ACC112 (cell line): Measurements from ENCODE around the gene FXYD6.

ENCODE experiments used
- H2AFZ ChIP-seq: fragments of 200-600 bp; sonication (generic); one replicate; pipeline ENCODE4 v1.6.0; 2017; ENCODE audit warnings: antibody characterized with exemption, low read length; ENCODE audit not compliant: unreplicated experiment
- H3K27ac ChIP-seq: fragments of 200-600 bp; sonication (generic); 2 replicates; pipeline ENCODE4 v1.5.1; 2014; ENCODE audit warnings: low read depth, mild to moderate bottlenecking, antibody characterized with exemption, low read length, moderate library complexity
- H3K27me3 ChIP-seq: fragments of 200-600 bp; sonication (generic); 2 replicates; pipeline ENCODE4 v1.6.1; 2014; ENCODE audit warnings: mild to moderate bottlenecking, antibody characterized with exemption, low read length, moderate library complexity, mixed read lengths; ENCODE audit not compliant: insufficient read depth
- H3K36me3 ChIP-seq: fragments of 200-600 bp; sonication (generic); 2 replicates; pipeline ENCODE4 v1.6.1; 2016; ENCODE audit warnings: mild to moderate bottlenecking, antibody characterized with exemption, low read length, moderate library complexity, mixed read lengths; ENCODE audit not compliant: insufficient read depth
- H3K4me1 ChIP-seq: fragments of 200-600 bp; sonication (generic); one replicate; pipeline ENCODE4 v1.6.1; 2016; ENCODE audit warnings: low read length, mixed read lengths; ENCODE audit not compliant: insufficient read depth, unreplicated experiment, control insufficient read depth
- H3K4me3 ChIP-seq: fragments of 200-600 bp; sonication (generic); 2 replicates; pipeline ENCODE4 v1.5.1; 2014; ENCODE audit warnings: mild to moderate bottlenecking, low read depth, low read length
- H3K79me2 ChIP-seq: fragments of 200-600 bp; sonication (generic); one replicate; pipeline ENCODE4 v1.6.0; 2016; ENCODE audit warnings: low read length; ENCODE audit not compliant: control insufficient read depth, unreplicated experiment, insufficient read depth

The FXYD6 gene

GRCh38 chr11:117827521-117828511 is 48.6 kb downstream of the FXYD6 start:
- Histone ChIP-seq H3K79me2 (no peaks in the 10 kb centered on the region), H3K4me3 (no peak overlapping the region), H3K4me1 (peaks cover 23% of the 10 kb centered on the region), H3K36me3 (no peaks in the 10 kb centered on the region), H2AFZ (no peak overlapping the region), H3K27ac (no peak overlapping the region), H3K27me3 (peaks cover 20% of the 10 kb centered on the region)

GRCh38 chr11:117826832-117827231 is 49.6 kb downstream of the FXYD6 start:
- Histone ChIP-seq H3K27ac (no peak overlapping the region), H2AFZ (no peak overlapping the region), H3K27me3 (peaks cover 10% of the 10 kb centered on the region), H3K79me2 (no peaks in the 10 kb centered on the region), H3K4me3 (no peak overlapping the region), H3K4me1 (peaks cover 23% of the 10 kb centered on the region), H3K36me3 (no peaks in the 10 kb centered on the region)

DNA sequence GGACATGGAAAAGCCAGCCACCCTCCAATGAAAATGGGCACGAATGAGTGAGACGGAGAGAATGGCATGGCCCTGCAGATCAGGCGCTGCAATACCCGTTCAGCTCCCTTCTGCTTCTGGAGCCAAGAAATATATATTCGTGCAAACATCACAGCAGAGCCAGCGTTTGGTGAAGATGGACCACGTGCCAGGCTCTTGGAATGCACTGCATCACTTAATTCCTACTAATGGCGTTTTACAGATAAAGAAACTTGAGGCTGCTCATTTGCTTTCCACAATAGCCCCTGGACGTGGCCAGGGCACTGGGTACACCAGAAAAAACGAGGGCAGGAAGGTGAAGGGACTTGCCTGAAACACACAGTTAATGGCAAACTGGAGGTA is 50.3 kb downstream of the FXYD6 start:
- Histone ChIP-seq H3K4me3 (no peak overlapping the region), H3K27ac (no peak overlapping the region), H3K27me3 (peaks cover 5% of the 10 kb centered on the region), H3K79me2 (no peaks in the 10 kb centered on the region), H3K4me1 (peaks cover 23% of the 10 kb centered on the region), H3K36me3 (no peaks in the 10 kb centered on the region), H2AFZ (no peak overlapping the region)

GRCh38 chr11:117825538-117826189 is 50.8 kb downstream of the FXYD6 start:
- H3K4me1 ChIP-seq = peaks cover 23% of the 10 kb centered on the region
- no peaks in the 10 kb centered on the region for H3K79me2 ChIP-seq
- no peak overlapping the region for H3K4me3 ChIP-seq
- no peak overlapping the region for H3K27ac ChIP-seq
- no peak overlapping the region for H2AFZ ChIP-seq
- H3K36me3 ChIP-seq = no peaks in the 10 kb centered on the region
- peaks cover 4% of the 10 kb centered on the region for H3K27me3 ChIP-seq

DNA sequence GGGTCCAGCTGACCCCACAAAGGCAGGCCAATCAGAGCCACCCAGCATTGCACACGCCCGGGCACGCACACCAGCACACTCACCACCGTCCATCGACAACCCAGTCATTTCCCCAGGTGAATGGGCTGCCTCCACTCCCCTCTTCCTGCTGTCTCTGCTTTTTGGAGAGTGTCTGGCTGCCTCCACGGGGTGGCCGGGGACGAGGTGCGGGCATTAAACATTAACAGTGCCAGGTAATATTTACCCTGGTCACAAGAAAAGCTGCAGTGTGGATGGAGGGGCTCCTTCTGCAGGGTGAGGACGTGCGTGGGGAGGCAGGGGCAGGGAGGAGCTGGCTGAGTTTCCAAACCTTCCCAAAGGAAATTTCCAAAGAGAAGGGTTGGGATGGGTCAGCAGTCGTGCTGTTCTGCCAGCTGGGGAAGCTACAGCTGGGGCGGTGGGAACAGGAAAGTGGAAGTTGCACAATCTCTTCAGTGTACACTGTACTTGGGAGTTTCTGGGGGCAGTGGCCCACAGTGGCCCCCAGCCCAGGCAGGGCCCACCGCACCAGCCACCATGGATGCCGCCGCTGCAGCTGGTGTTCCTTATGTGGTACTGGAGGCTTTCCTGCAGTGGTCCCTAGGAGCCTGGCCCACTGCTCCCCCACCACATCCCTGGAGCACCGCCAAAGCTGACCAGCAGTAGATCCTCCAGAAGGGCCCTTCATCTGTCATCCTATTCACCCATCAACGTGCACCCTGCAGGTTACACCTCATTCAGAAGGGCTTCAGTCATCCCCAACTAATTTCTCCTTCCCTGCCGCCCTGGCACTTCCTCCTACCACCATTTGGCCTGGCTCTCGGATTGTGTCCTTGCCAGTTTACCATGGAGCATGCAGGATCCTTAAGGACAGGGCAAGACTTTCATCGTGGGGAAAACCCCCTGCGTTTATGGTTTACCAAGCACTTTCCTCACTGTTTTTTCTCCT is 51.6 kb downstream of the FXYD6 start, which contains the start of gene FXYD2:
FXYD2 (minus strand) TSS at position 174 of the 967 bp plus-strand sequence; CDS start at position 108, 66 bp downstream.
- H3K4me1 ChIP-seq = peaks cover 23% of the 10 kb centered on the region
- H2AFZ ChIP-seq = no peak within 1 kb of the TSS

DNA sequence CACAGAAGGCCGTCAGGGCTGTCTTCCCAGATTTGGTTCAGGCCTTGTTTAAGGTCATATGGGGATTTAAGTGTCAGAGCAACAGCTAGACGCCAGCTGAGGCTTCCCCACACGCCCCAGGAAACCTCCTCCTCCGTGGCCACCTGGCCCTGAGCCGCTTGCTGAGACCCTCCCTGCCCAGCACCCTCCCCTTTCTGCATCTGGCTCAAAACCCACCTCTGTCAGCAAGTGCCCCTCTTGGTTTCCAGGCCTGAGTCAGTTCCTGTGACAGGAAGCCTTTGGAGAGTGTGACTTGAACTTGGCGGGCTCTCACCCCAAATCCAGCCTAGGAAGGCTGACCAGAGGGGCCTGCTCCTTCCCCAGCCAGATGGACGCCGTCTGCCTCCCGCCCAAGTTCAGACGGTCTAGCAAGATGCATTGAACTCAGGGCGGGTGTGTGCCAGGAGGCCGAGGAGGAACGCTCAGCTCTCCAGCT is 52.5 kb downstream of the FXYD6 start:
- Histone ChIP-seq H3K4me1 (peaks cover 21% of the 10 kb centered on the region), H3K27me3 (no peaks in the 10 kb centered on the region), H2AFZ (no peak overlapping the region), H3K79me2 (no peaks in the 10 kb centered on the region), H3K4me3 (no peak overlapping the region), H3K36me3 (no peaks in the 10 kb centered on the region), H3K27ac (no peak overlapping the region)

More for the DNA sequence above, 51.6 kb downstream of the FXYD6 start, which contains the start of gene FXYD2:
- Histone ChIP-seq H3K27me3 (no peaks in the 10 kb centered on the region), H3K4me3 (no peak within 1 kb of the TSS), H3K27ac (no peak within 1 kb of the TSS), H3K79me2 (no peaks in the 10 kb centered on the region), H3K36me3 (no peaks in the 10 kb centered on the region)

GRCh38 chr11:117823294-117823945 is 53.0 kb downstream of the FXYD6 start:
- Histone ChIP-seq H3K27ac (no peak overlapping the region), H3K27me3 (no peaks in the 10 kb centered on the region), H3K4me3 (no peak overlapping the region), H3K4me1 (peaks cover 20% of the 10 kb centered on the region), H3K36me3 (no peaks in the 10 kb centered on the region), H2AFZ (no peak overlapping the region), H3K79me2 (no peaks in the 10 kb centered on the region)

- no peak overlapping the region for H2AFZ ChIP-seq
- H3K36me3 ChIP-seq = no peaks in the 10 kb centered on the region
- H3K4me1 ChIP-seq = peaks cover 25% of the 10 kb centered on the region
- no peak overlapping the region for H3K4me3 ChIP-seq
- H3K27ac ChIP-seq = no peak overlapping the region
- H3K27me3 ChIP-seq = no peaks in the 10 kb centered on the region
- H3K79me2 ChIP-seq = no peaks in the 10 kb centered on the region
These were observed 54.1 kb downstream of the FXYD6 start for GRCh38 chr11:117822074-117823033.

GRCh38 chr11:117821431-117821830 is 55.0 kb downstream of the FXYD6 start:
- no peaks in the 10 kb centered on the region for H3K36me3 ChIP-seq
- H2AFZ ChIP-seq = no peak overlapping the region
- H3K27ac ChIP-seq = no peak overlapping the region
- H3K4me3 ChIP-seq = no peak overlapping the region
- H3K79me2 ChIP-seq = no peaks in the 10 kb centered on the region
- no peaks in the 10 kb centered on the region for H3K27me3 ChIP-seq
- H3K4me1 ChIP-seq = peaks cover 28% of the 10 kb centered on the region
